Superior temporal gyrus (tissue), 1 donor: ENCODE measurements around the gene LTA4H.
"Not testable (repeated sequence)": the region's sequence is repeated elsewhere in the genome, so short reads cannot be mapped to it uniquely, and the experiment has no call there.

Experiments
- DNase-seq: peaks from one replicate; pipeline ENCODE4 v3.0.0-alpha.2; 2016; ENCODE audit errors: extremely low spot score

Gene LTA4H

DNA sequence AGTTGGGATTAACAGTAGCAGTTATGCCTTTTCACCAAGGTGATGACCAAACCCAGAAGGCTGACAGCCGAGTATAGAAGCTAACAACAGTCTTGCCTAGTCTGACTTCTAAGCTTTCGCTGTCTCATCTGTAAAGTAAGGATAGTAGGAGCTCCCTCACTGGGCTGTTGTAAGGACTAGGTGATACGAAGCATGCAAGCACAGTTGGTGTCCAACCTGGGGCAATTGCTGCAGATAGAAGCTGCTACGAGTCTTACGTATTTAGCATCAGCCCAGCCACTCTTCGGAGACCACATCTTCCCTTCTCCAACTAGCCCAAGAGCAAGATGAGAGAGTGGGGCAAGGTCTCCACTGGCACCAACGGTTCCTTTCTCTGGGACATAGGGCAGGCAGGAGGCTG lies 45.3 kb downstream of the LTA4H start:
- no peak for DNase-seq

DNA sequence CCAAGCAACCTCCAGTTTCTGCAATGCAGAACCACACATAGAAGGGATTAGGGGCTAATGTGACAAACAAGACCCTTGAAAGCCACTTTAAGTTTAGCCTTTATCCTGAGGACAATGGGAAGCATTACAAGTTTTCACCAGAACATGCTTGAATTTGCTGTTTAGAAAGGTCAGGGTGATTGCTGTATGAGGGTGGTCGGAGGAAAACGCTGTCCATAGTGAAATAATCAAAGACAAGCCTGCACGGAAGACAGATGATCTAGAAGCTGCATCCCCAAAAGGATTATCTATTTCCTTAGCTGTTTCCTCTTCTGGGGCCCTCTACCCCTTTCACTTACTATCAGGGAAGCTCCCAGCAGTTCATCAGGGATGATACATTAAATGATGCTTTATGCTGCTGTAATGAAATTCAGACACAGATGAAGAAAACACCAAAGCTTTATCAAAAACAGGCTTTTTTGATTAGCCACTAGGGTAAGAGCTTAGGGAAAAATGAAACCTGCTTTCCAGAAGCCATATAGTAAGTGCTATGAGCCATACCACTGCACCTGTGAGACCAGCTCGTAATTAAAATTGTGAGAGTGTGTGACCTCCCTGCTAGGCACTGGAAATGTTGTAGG lies 45.8 kb downstream of the LTA4H start:
- no peak for DNase-seq

GRCh38 chr12:95988506-95989275 lies 46.7 kb downstream of the LTA4H start:
- DNase-seq = no peak

DNA sequence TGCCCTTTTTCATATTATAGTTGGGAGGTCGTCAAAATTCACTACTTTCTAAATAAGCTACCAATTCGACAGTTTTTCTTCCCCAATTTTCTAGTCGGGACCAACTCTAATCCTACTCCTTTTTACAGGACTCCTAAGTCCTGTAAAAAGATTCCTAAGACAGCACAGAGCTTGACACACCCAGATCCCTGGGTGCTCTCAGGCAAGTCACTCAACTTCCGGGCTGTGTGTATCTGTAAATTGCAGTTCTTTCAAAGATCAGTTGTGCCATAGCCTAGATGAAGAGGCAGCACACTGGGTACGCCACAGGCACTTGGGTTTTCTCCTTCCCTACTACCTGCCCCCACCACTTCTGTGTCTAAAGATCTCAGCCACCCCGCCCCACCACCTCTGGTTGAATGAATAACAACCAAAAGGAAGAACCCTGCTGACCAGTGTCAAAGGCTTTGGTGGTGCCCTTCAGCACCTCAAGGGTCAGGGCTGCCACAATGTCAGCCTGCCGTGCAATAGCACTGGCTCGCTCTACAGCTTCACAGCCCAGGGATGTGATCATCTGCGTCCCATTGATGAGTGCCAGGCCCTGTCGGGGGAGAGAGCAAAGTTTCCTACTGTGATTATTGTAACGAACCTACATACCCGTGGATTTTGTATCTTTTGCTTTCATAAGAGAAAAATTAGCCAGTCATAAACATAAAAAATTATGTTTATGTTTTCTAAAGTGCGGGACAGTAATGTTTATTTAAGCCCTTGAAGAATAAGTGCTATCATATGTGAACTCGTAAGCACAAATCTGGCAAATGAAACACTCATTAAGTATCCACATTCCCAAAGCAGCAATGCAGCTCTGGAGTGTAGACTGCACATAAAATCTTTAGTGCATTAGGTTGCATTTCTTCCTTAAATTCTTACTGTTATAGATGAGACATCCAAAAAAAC lies 48.5 kb downstream of the LTA4H start:
- no peak for DNase-seq

DNA sequence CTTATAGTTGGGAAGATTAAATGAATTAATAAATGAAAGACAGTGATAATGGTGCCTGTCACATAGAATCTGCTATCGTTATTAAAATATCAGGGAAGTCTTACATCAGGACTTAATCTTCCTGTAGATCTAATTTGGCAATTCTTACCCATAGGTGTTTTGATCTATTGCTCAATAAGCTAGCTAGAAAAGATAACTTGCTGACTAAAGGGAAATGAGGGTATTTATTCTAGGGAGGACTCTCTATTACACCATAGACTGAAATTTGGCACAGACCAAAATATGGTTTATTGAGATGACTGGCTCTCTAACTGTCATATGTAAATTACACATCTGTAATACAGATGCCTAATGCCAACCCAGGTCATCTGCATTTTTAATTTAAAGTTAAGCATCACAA lies 50.7 kb downstream of the LTA4H start:
- DNase-seq = no peak

GRCh38 chr12:95982602-95983001 lies 52.8 kb downstream of the LTA4H start:
- no peak for DNase-seq

DNA sequence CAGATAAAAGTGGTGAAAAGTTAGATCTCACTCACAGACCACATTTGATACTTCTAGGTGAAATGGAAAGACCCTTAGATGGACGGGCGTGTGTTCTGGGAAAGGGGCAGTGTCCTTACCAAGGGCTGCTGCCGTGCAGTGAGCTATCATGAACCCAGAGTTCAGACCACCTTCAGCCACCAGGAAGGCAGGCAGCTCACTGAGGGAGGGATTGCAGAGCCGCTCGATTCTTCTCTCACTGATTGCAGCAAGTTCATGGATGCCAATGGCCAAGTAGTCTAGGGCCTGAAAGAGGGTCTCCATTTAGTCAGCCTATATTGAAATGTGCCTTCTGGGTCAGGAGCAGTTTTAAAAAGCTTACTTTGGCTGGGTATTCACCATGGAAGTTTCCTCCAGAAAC lies 55.0 kb downstream of the LTA4H start:
- no peak for DNase-seq

- DNase-seq = no peak
Observed at GRCh38 chr12:95978774-95979173, 56.6 kb downstream of the LTA4H start.

GRCh38 chr12:95978351-95978750 lies 57.0 kb downstream of the LTA4H start:
- DNase-seq = no peak

DNA sequence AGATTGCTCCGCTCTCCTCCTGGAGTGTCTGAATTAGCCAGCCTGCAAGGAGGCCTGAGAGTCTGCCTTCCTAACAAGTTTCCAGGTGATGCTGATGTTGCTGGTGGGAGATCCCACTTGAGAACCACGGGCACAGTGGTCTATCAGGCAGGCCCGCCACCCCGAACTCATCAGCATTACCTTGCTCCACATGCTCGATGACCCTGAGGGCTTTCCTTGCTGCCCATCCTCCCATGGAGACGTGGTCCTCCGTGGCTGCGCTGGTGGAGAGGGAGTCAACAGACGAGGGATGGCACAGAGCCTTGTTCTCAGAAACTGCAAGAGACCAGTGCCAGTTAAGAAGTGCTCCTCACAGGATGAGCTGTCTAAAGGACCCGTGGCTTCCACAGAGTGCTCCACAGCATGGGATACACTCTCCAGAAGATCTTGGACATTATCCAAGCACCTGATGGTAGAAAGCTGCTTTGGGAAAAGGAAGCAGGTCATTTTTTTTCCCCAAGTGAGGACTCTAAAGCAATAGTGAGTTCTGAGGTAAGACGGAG lies 57.6 kb downstream of the LTA4H start:
- DNase-seq = no peak

GRCh38 chr12:95976416-95976832 lies 59.0 kb downstream of the LTA4H start:
- DNase-seq = no peak

GRCh38 chr12:95975491-95975890 lies 59.9 kb downstream of the LTA4H start:
- no peak for DNase-seq

DNA sequence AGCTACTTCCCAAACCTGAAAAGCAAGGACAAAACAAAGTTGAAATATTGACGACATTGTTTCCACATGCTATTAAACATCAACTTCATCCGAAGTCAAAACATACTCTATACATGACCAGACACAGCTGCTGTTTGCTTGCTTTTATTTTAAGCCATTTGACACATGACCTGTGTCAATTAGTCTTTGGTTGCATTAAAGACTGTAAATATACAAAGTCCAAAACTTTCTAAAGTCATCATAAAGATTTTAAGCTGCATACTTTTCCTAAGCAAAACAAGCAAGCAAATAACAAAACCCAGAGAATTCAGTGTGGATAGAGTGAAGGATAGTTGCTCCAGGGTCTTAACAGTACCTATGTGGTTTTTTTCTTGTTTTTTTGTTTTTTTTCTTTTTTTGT lies 61.0 kb downstream of the LTA4H start:
- no peak for DNase-seq

- DNase-seq = no peak
Observed at GRCh38 chr12:95972832-95973456, 62.4 kb downstream of the LTA4H start.

DNA sequence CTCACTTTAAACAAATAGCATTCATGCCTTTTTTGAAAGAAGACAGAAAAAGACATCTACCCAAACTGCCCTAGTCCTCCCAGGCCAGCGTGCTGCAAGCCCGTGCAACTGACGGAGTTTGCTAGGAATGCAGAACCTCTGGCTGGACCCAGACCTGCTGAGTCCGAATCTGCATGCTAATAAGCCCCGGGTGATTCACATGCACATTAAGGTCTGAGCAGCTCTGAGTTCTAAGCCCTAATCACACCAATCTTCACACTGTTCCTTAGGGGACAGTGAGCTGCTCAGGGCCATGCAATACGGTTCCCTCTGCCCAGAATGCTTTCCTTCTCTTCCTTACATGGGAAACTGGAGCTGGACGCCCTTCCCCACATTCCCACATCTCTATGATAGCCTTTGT lies 64.5 kb downstream of the LTA4H start:
- no peak for DNase-seq

DNA sequence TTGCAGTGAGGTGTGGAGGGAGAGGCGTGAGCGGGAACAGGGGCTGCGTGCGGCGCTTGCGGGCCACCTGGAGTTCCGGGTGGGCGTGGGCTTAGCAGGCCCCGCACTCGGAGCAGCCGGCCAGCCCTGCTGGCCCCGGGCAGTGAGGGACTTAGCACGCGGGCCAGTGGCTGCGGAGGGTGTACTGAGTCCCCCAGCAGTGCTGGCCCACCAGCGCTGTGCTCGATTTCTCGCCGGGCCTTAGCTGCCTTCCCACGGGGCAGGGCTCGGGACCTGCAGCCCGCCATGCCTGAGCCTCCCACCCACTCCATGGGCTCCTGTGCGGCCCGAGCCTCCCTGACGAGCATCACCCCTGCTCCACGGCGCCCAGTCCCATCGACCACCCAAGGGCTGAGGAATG lies 66.3 kb downstream of the LTA4H start:
- not testable (repeated sequence) for DNase-seq

DNA sequence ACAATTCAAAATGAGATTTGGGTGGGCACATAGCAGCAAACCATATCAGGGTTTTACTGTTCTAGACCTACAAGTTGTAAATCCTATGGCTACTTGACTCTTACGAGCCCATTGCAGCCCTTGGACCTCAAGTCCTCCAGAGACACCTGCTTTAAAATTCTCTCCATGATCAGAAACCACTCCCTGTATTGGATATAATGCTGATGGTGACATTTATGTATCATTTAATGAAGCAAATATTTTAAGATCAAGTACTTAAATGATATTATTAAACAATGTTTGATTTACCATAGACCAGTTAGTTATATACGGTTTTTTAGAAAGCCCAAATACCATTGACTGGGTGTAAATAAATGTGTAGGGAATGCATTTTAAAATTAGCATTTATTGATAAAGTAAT lies 68.1 kb downstream of the LTA4H start:
- DNase-seq = no peak

DNA sequence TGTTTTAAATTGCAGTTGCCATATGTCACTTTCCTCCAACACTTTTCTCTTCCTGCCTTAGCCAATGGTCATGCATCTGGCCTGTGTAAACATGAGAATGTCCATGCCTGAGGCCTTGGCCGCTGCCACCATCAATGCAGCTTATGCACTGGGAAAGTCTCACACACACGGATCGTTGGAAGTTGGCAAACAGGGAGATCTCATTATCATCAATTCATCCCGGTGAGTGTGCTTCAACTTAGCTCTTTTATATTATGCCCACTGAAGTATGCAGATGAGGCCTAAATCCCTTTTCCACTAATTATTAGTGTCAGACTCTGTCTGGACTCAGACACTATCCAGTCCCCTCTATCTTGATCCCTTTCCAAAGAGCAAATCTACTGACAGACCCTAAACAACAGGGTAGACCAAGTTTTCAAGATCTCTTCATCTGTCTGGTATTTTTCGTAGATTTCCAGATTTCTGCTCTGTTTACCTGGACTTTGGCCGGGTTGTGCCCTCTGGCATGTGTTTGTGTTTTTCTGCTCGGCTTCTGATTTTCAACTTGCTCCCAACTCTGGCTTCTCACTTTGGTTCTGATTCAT lies 69.0 kb downstream of the LTA4H start:
- no peak for DNase-seq

DNA sequence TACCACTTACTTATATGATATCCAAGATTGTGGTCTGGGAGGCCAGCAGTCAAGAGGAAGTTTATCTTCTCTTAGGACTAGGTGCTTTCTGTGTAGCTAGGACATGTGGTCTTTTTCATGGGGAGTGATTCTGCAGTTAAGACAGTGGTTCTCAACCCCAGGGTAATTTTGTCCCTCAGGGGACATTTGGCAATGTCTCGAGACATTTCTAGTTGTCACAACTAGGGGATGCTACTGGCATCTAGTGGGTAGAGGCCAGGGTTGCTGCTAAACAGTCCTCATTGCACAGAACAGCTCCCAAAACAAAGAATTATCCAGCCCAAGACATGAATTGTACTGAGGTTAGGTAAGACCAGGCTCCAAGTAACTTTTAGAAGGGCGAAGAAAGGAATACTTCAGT lies 72.3 kb downstream of the LTA4H start:
- no peak for DNase-seq

DNA sequence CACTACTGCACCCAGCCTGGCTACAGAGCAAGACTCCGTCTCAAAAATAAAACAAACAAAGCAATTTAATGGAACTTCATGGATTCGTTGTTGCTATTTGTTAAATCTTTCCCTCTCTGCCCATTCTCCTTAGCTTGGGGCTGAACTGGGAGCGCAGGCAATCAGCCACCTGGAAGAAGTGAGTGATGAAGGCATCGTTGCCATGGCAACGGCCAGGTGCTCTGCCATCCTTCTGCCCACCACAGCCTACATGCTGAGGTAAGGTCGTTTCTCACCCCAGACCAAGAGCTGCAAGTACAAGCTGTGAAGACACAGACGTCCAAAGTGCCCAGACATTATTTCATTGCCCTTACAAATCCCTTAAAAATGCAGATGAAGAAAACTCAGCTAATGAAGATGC lies 73.2 kb downstream of the LTA4H start:
- DNase-seq = no peak

- no peak for DNase-seq
Observed at GRCh38 chr12:95960241-95960640, 75.1 kb downstream of the LTA4H start.
